Measurements from ENCODE around the gene THRB.

DNA sequence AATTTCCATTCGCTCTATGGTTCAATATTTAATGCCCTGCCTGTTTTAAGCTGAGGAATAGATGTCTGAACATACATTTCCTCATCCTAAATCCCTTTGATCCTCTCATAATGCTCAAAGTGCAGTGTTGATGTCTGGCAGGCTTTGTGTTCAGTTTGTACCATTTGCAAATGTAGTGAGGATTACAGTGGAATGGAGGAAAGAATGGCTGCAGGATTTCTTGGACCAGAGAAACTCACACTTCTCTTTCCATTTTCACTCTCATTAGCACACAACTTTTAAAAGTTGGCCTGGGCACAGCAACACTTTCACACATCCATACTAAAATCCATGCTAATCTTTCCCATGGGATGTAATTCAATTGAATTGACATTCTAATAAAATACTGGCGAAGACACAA, 28.6 kb upstream of the THRB start:
- no peak for TF ChIP-seq FOXJ3 (CRISPR knock-in tag; IDR thresholded peaks at IDR 0.05; ENCODE audit: borderline replicate concordance)
- TF ChIP-seq, protein P1, sequence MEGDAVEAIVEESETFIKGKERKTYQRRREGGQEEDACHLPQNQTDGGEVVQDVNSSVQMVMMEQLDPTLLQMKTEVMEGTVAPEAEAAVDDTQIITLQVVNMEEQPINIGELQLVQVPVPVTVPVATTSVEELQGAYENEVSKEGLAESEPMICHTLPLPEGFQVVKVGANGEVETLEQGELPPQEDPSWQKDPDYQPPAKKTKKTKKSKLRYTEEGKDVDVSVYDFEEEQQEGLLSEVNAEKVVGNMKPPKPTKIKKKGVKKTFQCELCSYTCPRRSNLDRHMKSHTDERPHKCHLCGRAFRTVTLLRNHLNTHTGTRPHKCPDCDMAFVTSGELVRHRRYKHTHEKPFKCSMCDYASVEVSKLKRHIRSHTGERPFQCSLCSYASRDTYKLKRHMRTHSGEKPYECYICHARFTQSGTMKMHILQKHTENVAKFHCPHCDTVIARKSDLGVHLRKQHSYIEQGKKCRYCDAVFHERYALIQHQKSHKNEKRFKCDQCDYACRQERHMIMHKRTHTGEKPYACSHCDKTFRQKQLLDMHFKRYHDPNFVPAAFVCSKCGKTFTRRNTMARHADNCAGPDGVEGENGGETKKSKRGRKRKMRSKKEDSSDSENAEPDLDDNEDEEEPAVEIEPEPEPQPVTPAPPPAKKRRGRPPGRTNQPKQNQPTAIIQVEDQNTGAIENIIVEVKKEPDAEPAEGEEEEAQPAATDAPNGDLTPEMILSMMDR (IDR thresholded peaks at IDR 0.05), result no peak
- TF ChIP-seq, protein P2, sequence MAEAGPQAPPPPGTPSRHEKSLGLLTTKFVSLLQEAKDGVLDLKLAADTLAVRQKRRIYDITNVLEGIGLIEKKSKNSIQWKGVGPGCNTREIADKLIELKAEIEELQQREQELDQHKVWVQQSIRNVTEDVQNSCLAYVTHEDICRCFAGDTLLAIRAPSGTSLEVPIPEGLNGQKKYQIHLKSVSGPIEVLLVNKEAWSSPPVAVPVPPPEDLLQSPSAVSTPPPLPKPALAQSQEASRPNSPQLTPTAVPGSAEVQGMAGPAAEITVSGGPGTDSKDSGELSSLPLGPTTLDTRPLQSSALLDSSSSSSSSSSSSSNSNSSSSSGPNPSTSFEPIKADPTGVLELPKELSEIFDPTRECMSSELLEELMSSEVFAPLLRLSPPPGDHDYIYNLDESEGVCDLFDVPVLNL (CRISPR knock-in tag; IDR thresholded peaks at IDR 0.05; ENCODE audit: borderline replicate concordance, low read depth), result no peak
- TF ChIP-seq, protein P3, sequence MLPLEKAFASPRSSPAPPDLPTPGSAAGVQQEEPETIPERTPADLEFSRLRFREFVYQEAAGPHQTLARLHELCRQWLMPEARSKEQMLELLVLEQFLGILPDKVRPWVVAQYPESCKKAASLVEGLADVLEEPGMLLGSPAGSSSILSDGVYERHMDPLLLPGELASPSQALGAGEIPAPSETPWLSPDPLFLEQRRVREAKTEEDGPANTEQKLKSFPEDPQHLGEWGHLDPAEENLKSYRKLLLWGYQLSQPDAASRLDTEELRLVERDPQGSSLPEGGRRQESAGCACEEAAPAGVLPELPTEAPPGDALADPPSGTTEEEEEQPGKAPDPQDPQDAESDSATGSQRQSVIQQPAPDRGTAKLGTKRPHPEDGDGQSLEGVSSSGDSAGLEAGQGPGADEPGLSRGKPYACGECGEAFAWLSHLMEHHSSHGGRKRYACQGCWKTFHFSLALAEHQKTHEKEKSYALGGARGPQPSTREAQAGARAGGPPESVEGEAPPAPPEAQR (CRISPR knock-in tag; IDR thresholded peaks at IDR 0.05), result no peak
- no peak for TF ChIP-seq KAT7 (CRISPR knock-in tag; IDR thresholded peaks at IDR 0.05; ENCODE audit: borderline replicate concordance)
- TF ChIP-seq, protein P4, sequence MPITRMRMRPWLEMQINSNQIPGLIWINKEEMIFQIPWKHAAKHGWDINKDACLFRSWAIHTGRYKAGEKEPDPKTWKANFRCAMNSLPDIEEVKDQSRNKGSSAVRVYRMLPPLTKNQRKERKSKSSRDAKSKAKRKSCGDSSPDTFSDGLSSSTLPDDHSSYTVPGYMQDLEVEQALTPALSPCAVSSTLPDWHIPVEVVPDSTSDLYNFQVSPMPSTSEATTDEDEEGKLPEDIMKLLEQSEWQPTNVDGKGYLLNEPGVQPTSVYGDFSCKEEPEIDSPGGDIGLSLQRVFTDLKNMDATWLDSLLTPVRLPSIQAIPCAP (CRISPR knock-in tag; IDR thresholded peaks at IDR 0.05), result no peak
- TF ChIP-seq CREM (CRISPR knock-in tag; IDR thresholded peaks at IDR 0.05), result no peak
